Mucosa of rectum (tissue), 2 donors: ENCODE measurements around the gene PPIL6.

Experiments
- H3K27ac ChIP-seq, 2 donors: one replicate each; pipeline ENCODE4 v1.7.0; 2013; ENCODE audit warnings: inconsistent platforms in 2 of 2, low read depth in 2 of 2, low read length in 2 of 2
- H3K27me3 ChIP-seq, 2 donors: one replicate each; pipeline ENCODE4 v1.7.0; 2013; ENCODE audit warnings: low read length in 2 of 2; ENCODE audit not compliant: control insufficient read depth in 2 of 2, insufficient read depth in 2 of 2
- H3K36me3 ChIP-seq, 2 donors: one replicate each; pipeline ENCODE4 v1.7.0; 2013; ENCODE audit warnings: low read length in 2 of 2; ENCODE audit not compliant: control insufficient read depth in 2 of 2, insufficient read depth in 2 of 2
- H3K4me1 ChIP-seq, 2 donors: one replicate each; pipeline ENCODE4 v1.7.0; 2013; ENCODE audit warnings: low read length in 2 of 2, mild to moderate bottlenecking in 1 of 2; ENCODE audit not compliant: control insufficient read depth in 2 of 2, insufficient read depth in 2 of 2
- H3K4me3 ChIP-seq, 2 donors: one replicate each; pipeline ENCODE4 v1.7.0; 2013; ENCODE audit warnings: low read length in 2 of 2
- H3K9ac ChIP-seq, 2 donors: one replicate each; pipeline ENCODE4 v1.7.0; 2013; ENCODE audit warnings: low read length in 2 of 2, low read depth in 1 of 2, mild to moderate bottlenecking in 1 of 2
- H3K9me3 ChIP-seq, 2 donors: one replicate each; pipeline ENCODE4 v1.7.0; 2013; ENCODE audit warnings: low read length in 2 of 2; ENCODE audit not compliant: control insufficient read depth in 2 of 2
- donor health status: healthy.
- donor health status: Normal muscosa, but diverticular disease.

PPIL6 gene

GRCh38 chr6:109441069-109441816 is 815 bp upstream of the PPIL6 start:
- Histone ChIP-seq H3K4me3 (peak overlapping the region; percentile 74 to 89), H3K36me3 (peaks cover 30 to 35% of the 10 kb centered on the region in 2 donors), H3K27me3 (no peaks in the 10 kb centered on the region), H3K9me3 (no peaks in the 10 kb centered on the region), H3K9ac (peak overlapping the region; percentile 68 to 84), H3K4me1 (peaks cover 15 to 20% of the 10 kb centered on the region in 2 donors), H3K27ac (peak overlapping the region; percentile 75 to 84)

- H3K9me3 ChIP-seq, result no peaks in the 10 kb centered on the region
- H3K36me3 ChIP-seq, result no peaks in the 10 kb centered on the region
- H3K27ac ChIP-seq, result no peak overlapping the region
- no peaks in the 10 kb centered on the region for H3K4me1 ChIP-seq
- H3K27me3 ChIP-seq, result no peaks in the 10 kb centered on the region
- no peak overlapping the region for H3K9ac ChIP-seq
- no peak overlapping the region for H3K4me3 ChIP-seq
Observed at GRCh38 chr6:109436041-109436440, 4.4 kb downstream of the PPIL6 start.

- Histone ChIP-seq H3K4me1 (no peaks in the 10 kb centered on the region), H3K9me3 (no peaks in the 10 kb centered on the region), H3K27ac (no peak overlapping the region), H3K9ac (no peak overlapping the region), H3K27me3 (no peaks in the 10 kb centered on the region), H3K36me3 (no peaks in the 10 kb centered on the region), H3K4me3 (no peak overlapping the region)
Observed at GRCh38 chr6:109434456-109434855, 6.0 kb downstream of the PPIL6 start.

GRCh38 chr6:109429496-109429895 is 10.9 kb downstream of the PPIL6 start:
- no peak overlapping the region for H3K4me3 ChIP-seq

GRCh38 chr6:109428889-109429477 is 11.4 kb downstream of the PPIL6 start:
- peak overlapping the region; percentile 27 to 29 for H3K4me3 ChIP-seq
- H3K27ac ChIP-seq, result no peak overlapping the region
- no peaks in the 10 kb centered on the region for H3K36me3 ChIP-seq
- H3K27me3 ChIP-seq, result no peaks in the 10 kb centered on the region
- peaks cover 0 to 5% of the 10 kb centered on the region in 2 donors for H3K4me1 ChIP-seq
- H3K9me3 ChIP-seq, result no peaks in the 10 kb centered on the region
- H3K9ac ChIP-seq, result no peak overlapping the region

More at GRCh38 chr6:109429496-109429895, 10.9 kb downstream of the PPIL6 start:
- Histone ChIP-seq H3K36me3 (no peaks in the 10 kb centered on the region), H3K9ac (no peak overlapping the region), H3K27ac (no peak overlapping the region), H3K27me3 (no peaks in the 10 kb centered on the region), H3K4me1 (peaks cover 0 to 5% of the 10 kb centered on the region in 2 donors), H3K9me3 (no peaks in the 10 kb centered on the region)

- H3K4me1 ChIP-seq, result peaks cover 0 to 5% of the 10 kb centered on the region in 2 donors
- no peaks in the 10 kb centered on the region for H3K36me3 ChIP-seq
- no peak overlapping the region for H3K4me3 ChIP-seq
- no peak overlapping the region for H3K27ac ChIP-seq
- H3K9ac ChIP-seq, result no peak overlapping the region
- no peaks in the 10 kb centered on the region for H3K27me3 ChIP-seq
- H3K9me3 ChIP-seq, result no peaks in the 10 kb centered on the region
Observed at GRCh38 chr6:109424946-109425345, 15.5 kb downstream of the PPIL6 start.

GRCh38 chr6:109421184-109421583 is 19.2 kb downstream of the PPIL6 start:
- Histone ChIP-seq H3K36me3 (no peaks in the 10 kb centered on the region), H3K27ac (no peak overlapping the region), H3K4me3 (no peak overlapping the region), H3K9ac (no peak overlapping the region), H3K4me1 (no peaks in the 10 kb centered on the region), H3K9me3 (no peaks in the 10 kb centered on the region), H3K27me3 (no peaks in the 10 kb centered on the region)

- Histone ChIP-seq H3K36me3 (no peaks in the 10 kb centered on the region), H3K9ac (no peak overlapping the region), H3K27me3 (no peaks in the 10 kb centered on the region), H3K9me3 (no peaks in the 10 kb centered on the region), H3K27ac (no peak overlapping the region), H3K4me1 (no peaks in the 10 kb centered on the region), H3K4me3 (no peak overlapping the region)
Observed at GRCh38 chr6:109420751-109421150, 19.7 kb downstream of the PPIL6 start.

- H3K36me3 ChIP-seq, result no peaks in the 10 kb centered on the region
- H3K4me3 ChIP-seq, result no peak overlapping the region
- H3K9me3 ChIP-seq, result no peaks in the 10 kb centered on the region
- H3K9ac ChIP-seq, result no peak overlapping the region
- no peaks in the 10 kb centered on the region for H3K4me1 ChIP-seq
- no peak overlapping the region for H3K27ac ChIP-seq
- H3K27me3 ChIP-seq, result no peaks in the 10 kb centered on the region
Observed at GRCh38 chr6:109417646-109418045, 22.8 kb downstream of the PPIL6 start.

- Histone ChIP-seq H3K4me3 (no peak overlapping the region), H3K27me3 (no peaks in the 10 kb centered on the region), H3K9ac (no peak overlapping the region), H3K36me3 (no peaks in the 10 kb centered on the region), H3K27ac (no peak overlapping the region), H3K4me1 (no peaks in the 10 kb centered on the region), H3K9me3 (no peaks in the 10 kb centered on the region)
Observed at GRCh38 chr6:109411034-109411433, 29.4 kb downstream of the PPIL6 start.
